HEK293 (cell line): ENCODE results near the gene CEND1.

ENCODE experiments used
- CTCF ChIP-seq: fragments of 450-650 bp; formaldehyde crosslinking; IDR thresholded peaks from 2 replicates; pipeline ENCODE4 v1.5.1; 2016; ENCODE audit warnings: missing biosample characterization, missing genetic modification characterization
- ELK4 ChIP-seq: IDR thresholded peaks from 2 replicates; pipeline ENCODE4 v1.6.1; 2011; ENCODE audit warnings: mild to moderate bottlenecking, low read depth, low read length, borderline replicate concordance
- REST ChIP-seq: fragments of 450-650 bp; formaldehyde crosslinking; IDR thresholded peaks from 2 replicates; pipeline ENCODE4 v1.5.1; 2016; ENCODE audit warnings: missing biosample characterization, missing genetic modification characterization
- ZNF175 ChIP-seq: fragments of 450-650 bp; formaldehyde crosslinking; IDR thresholded peaks from 2 replicates; pipeline ENCODE4 v1.5.1; 2016; ENCODE audit warnings: missing biosample characterization, missing genetic modification characterization
- ZNF416 ChIP-seq: fragments of 450-650 bp; formaldehyde crosslinking; IDR thresholded peaks from 2 replicates; pipeline ENCODE4 v1.5.1; 2016; ENCODE audit warnings: missing biosample characterization, missing genetic modification characterization
- ZNF449 ChIP-seq: fragments of 450-650 bp; formaldehyde crosslinking; IDR thresholded peaks from 2 replicates; pipeline ENCODE4 v1.5.1; 2017; ENCODE audit warnings: missing biosample characterization, mild to moderate bottlenecking, missing genetic modification characterization, moderate library complexity
- ZNF513 ChIP-seq: fragments of 450-650 bp; IDR thresholded peaks from 2 replicates; pipeline ENCODE4 v1.5.1; 2018; ENCODE audit warnings: missing biosample characterization, missing genetic modification characterization
- ZNF555 ChIP-seq: fragments of 450-650 bp; formaldehyde crosslinking; conservative IDR thresholded peaks from 2 replicates; pipeline ENCODE4 v1.5.1; 2017; ENCODE audit warnings: missing biosample characterization, mild to moderate bottlenecking, missing genetic modification characterization, inconsistent platforms
- ZNF639 ChIP-seq: fragments of 450-650 bp; formaldehyde crosslinking; IDR thresholded peaks from 2 replicates; pipeline ENCODE4 v1.5.1; 2016; ENCODE audit warnings: missing biosample characterization, missing genetic modification characterization

GRCh38 chr11:825366-826226 is 35.7 kb upstream of the CEND1 start:
- no peak for TF ChIP-seq ZNF449 (tag by site-specific recombination)
- no peak for TF ChIP-seq ZNF175 (tag by site-specific recombination)
- no peak for TF ChIP-seq CTCF (tag by site-specific recombination)
- TF ChIP-seq ELK4: no peak
- no peak for TF ChIP-seq ZNF416 (tag by site-specific recombination)
- no peak for TF ChIP-seq REST
- TF ChIP-seq ZNF639: no peak
- TF ChIP-seq ZNF555: no peak
- no peak for TF ChIP-seq ZNF513 (tag by site-specific recombination)
